G401.6 (cell line): Measurements from ENCODE around the gene ZNF367.
"Not testable (repeated sequence)": the region's sequence is repeated elsewhere in the genome, so short reads cannot be mapped to it uniquely, and the experiment has no call there.

Experiments
- FAIRE-seq: peaks from 2 replicates; lab custom pipeline; 2012; peaks lifted over from hg19 to GRCh38; lab: Jason Lieb, UNC

ZNF367 gene

GRCh38 chr9:96360976-96361375 is 57.2 kb downstream of the ZNF367 start:
- no peak for FAIRE-seq

GRCh38 chr9:96360523-96360922 is 57.6 kb downstream of the ZNF367 start:
- not testable (repeated sequence) for FAIRE-seq

- no peak for FAIRE-seq
These were observed 67.3 kb downstream of the ZNF367 start for GRCh38 chr9:96350866-96351265.

GRCh38 chr9:96348261-96348660 is 69.9 kb downstream of the ZNF367 start:
- FAIRE-seq: no peak

- FAIRE-seq: no peak
These were observed 72.6 kb downstream of the ZNF367 start for GRCh38 chr9:96345551-96345950.

GRCh38 chr9:96344458-96345180 is 73.6 kb downstream of the ZNF367 start:
- FAIRE-seq: no peak

- no peak for FAIRE-seq
These were observed 74.4 kb downstream of the ZNF367 start for GRCh38 chr9:96343515-96344360.

- FAIRE-seq: no peak
These were observed 75.5 kb downstream of the ZNF367 start for GRCh38 chr9:96342571-96343245.

GRCh38 chr9:96340707-96341106 is 77.5 kb downstream of the ZNF367 start:
- no peak for FAIRE-seq

- no peak for FAIRE-seq
These were observed 79.9 kb downstream of the ZNF367 start for GRCh38 chr9:96338299-96338698.
